Activated CD4-positive, alpha-beta T cell treated with anti-CD3 and anti-CD28 coated beads for 36 hours (primary cell): ENCODE measurements around the gene RNF19B. TPM values are rescaled to one million over a fixed set of nuclear protein-coding genes. Genes with fewer than 3 reads are reported as not detected.
"Not testable (repeated sequence)": the region's sequence is repeated elsewhere in the genome, so short reads cannot be mapped to it uniquely, and the experiment has no call there.

ENCODE experiments used
- ATAC-seq: fragments of 200-7000 bp; cut with Tn5 transposase; one replicate; pipeline ENCODE4 v1.10.0; 2021; ENCODE audit warnings: mild to moderate bottlenecking, moderate library complexity
- CTCF ChIA-PET: fragments of 350-600 bp; sonication (Branson Sonifier 250); formaldehyde crosslinking; loops from one replicate; lab custom pipeline; 2021; ENCODE audit warnings: antibody characterized with exemption; lab: Charles Lee
- POLR2A ChIA-PET: fragments of 350-600 bp; sonication (Branson Sonifier 250); formaldehyde crosslinking; loops from one replicate; lab custom pipeline; 2021; ENCODE audit warnings: antibody characterized with exemption, inconsistent platforms; lab: Charles Lee
- DNase-seq: peaks from one replicate; pipeline ENCODE4 v3.0.0-alpha.2; 2020
- H3K27ac Mint-ChIP-seq: one replicate; pipeline ENCODE4 v1.8.0; 2021; ENCODE audit warnings: mixed read lengths
- H3K27me3 Mint-ChIP-seq: one replicate; pipeline ENCODE4 v1.8.0; 2021; ENCODE audit warnings: mixed read lengths
- H3K36me3 Mint-ChIP-seq: one replicate; pipeline ENCODE4 v1.8.0; 2021; ENCODE audit warnings: low read depth, mixed read lengths
- H3K4me1 Mint-ChIP-seq: one replicate; pipeline ENCODE4 v1.8.0; 2021; ENCODE audit warnings: mixed read lengths
- H3K4me3 Mint-ChIP-seq: one replicate; pipeline ENCODE4 v1.8.0; 2021; ENCODE audit warnings: mild to moderate bottlenecking, moderate library complexity, mixed read lengths
- H3K9me3 Mint-ChIP-seq: one replicate; pipeline ENCODE4 v1.8.0; 2021; ENCODE audit warnings: low read depth, mixed read lengths
- intact Hi-C, 2 experiments: fragments of 100-400 bp; cut with DNase I in 1 of 2; cut with micrococcal nuclease in 1 of 2; formaldehyde crosslinking; loops; one replicate each; pipeline versions ENCODE4 v1.14.2 to v1.15.1; 2022 to 2024; cut with DNase I, micrococcal nuclease
- total RNA-seq, 2 experiments: library from RNA; stranded (reverse); gene quantifications; one replicate each; pipeline ENCODE4 v1.2.3, GENCODE V29; 2021

Gene RNF19B
- total RNA-seq, 2 experiments from 2014 or later: 22.5 to 23.9 TPM

GRCh38 chr1:32919811-32920733 is 44.5 kb downstream of the RNF19B start:
- CTCF ChIA-PET: interaction anchor here (0.6 to 2.2 kb wide), 7 partner anchors 8 to 1997 kb away, joined by 3 to 10 read pairs (median 3); no protein-coding TSS in a partner anchor
- H3K4me1 Mint-ChIP-seq: peaks cover 13% of the 10 kb centered on the region
- no peaks in the 10 kb centered on the region for H3K9me3 Mint-ChIP-seq
- DNase-seq (no peak), ATAC-seq (peak; percentile 36)
- intact Hi-C loops: no loop called here
- peaks cover 40% of the 10 kb centered on the region for H3K27me3 Mint-ChIP-seq
- no peaks in the 10 kb centered on the region for H3K36me3 Mint-ChIP-seq
- no peak overlapping the region for H3K4me3 Mint-ChIP-seq
- H3K27ac Mint-ChIP-seq: peak overlapping the region; percentile 20
- POLR2A ChIA-PET: interaction anchor here (1.3 kb wide), 1 partner anchor 110 kb away, joined by 4 read pairs; no protein-coding TSS in a partner anchor

GRCh38 chr1:32918179-32918578 is 46.4 kb downstream of the RNF19B start:
- no peak overlapping the region for H3K4me3 Mint-ChIP-seq
- H3K4me1 Mint-ChIP-seq: peaks cover 7% of the 10 kb centered on the region
- CTCF ChIA-PET: interaction anchor here (0.9 to 1.6 kb wide), 2 partner anchors 10 to 14 kb away, joined by 3 to 4 read pairs; no protein-coding TSS in a partner anchor

GRCh38 chr1:32917521-32917920 is 47.1 kb downstream of the RNF19B start:
- POLR2A ChIA-PET: interaction anchor here (0.6 kb wide), 1 partner anchor 38 kb away, joined by 7 read pairs; no protein-coding TSS in a partner anchor
- Mint-ChIP-seq H3K36me3 (no peaks in the 10 kb centered on the region), H3K4me3 (no peak overlapping the region), H3K4me1 (peaks cover 7% of the 10 kb centered on the region), H3K27me3 (peaks cover 20% of the 10 kb centered on the region), H3K9me3 (no peaks in the 10 kb centered on the region), H3K27ac (no peak overlapping the region)
- CTCF ChIA-PET: interaction anchor here (0.6 to 0.9 kb wide), 2 partner anchors 15 to 400 kb away, joined by 3 read pairs; no protein-coding TSS in a partner anchor
- no peak for ATAC-seq
- DNase-seq: no peak
- intact Hi-C loops: no loop called here

More at GRCh38 chr1:32918179-32918578, 46.4 kb downstream of the RNF19B start:
- H3K27me3 Mint-ChIP-seq: peaks cover 27% of the 10 kb centered on the region
- POLR2A ChIA-PET: interaction anchor here (0.7 kb wide), 1 partner anchor 36 kb away, joined by 6 read pairs; no protein-coding TSS in a partner anchor
- DNase-seq (no peak), ATAC-seq (no peak)
- no peaks in the 10 kb centered on the region for H3K36me3 Mint-ChIP-seq
- intact Hi-C loops: no loop called here
- H3K9me3 Mint-ChIP-seq: no peaks in the 10 kb centered on the region
- H3K27ac Mint-ChIP-seq: no peak overlapping the region

GRCh38 chr1:32915766-32916706 is 48.6 kb downstream of the RNF19B start:
- ATAC-seq: no peak
- ChIA-PET POLR2A (no interaction called here), CTCF (interaction anchor here (0.6 kb wide), 1 partner anchor 28 kb away, joined by 3 read pairs; no protein-coding TSS in a partner anchor)
- no peaks in the 10 kb centered on the region for H3K9me3 Mint-ChIP-seq
- intact Hi-C loops: no loop called here
- peaks cover 7% of the 10 kb centered on the region for H3K4me1 Mint-ChIP-seq
- no peak overlapping the region for H3K4me3 Mint-ChIP-seq
- no peak for DNase-seq
- H3K36me3 Mint-ChIP-seq: no peaks in the 10 kb centered on the region
- no peak overlapping the region for H3K27ac Mint-ChIP-seq
- peaks cover 13% of the 10 kb centered on the region for H3K27me3 Mint-ChIP-seq

- Mint-ChIP-seq H3K27ac (no peak overlapping the region), H3K36me3 (no peaks in the 10 kb centered on the region), H3K4me3 (no peak overlapping the region), H3K27me3 (peaks cover 6% of the 10 kb centered on the region), H3K4me1 (no peaks in the 10 kb centered on the region), H3K9me3 (no peaks in the 10 kb centered on the region)
- ATAC-seq (no peak), DNase-seq (no peak)
- ChIA-PET POLR2A (no interaction called here), CTCF (interaction anchor here (0.7 kb wide), 1 partner anchor 33 kb away, joined by 3 read pairs; no protein-coding TSS in a partner anchor)
- intact Hi-C loops: no loop called here
Measured at GRCh38 chr1:32910319-32910718, 54.3 kb downstream of the RNF19B start.

GRCh38 chr1:32907435-32907834 is 57.2 kb downstream of the RNF19B start:
- no peak overlapping the region for H3K4me3 Mint-ChIP-seq
- no peaks in the 10 kb centered on the region for H3K9me3 Mint-ChIP-seq
- ChIA-PET CTCF (interaction anchor here (1.1 to 1.2 kb wide), 2 partner anchors 18 to 57 kb away, joined by 3 read pairs; no protein-coding TSS in a partner anchor), POLR2A (no interaction called here)
- no peaks in the 10 kb centered on the region for H3K36me3 Mint-ChIP-seq
- DNase-seq: no peak
- peaks cover 11% of the 10 kb centered on the region for H3K27me3 Mint-ChIP-seq
- no peak overlapping the region for H3K27ac Mint-ChIP-seq
- ATAC-seq: no peak
- intact Hi-C loops: no loop called here
- no peaks in the 10 kb centered on the region for H3K4me1 Mint-ChIP-seq

GRCh38 chr1:32906654-32907053 is 58.0 kb downstream of the RNF19B start:
- no peak for ATAC-seq
- POLR2A ChIA-PET: no interaction called here
- no peak for DNase-seq
- Mint-ChIP-seq H3K36me3 (no peaks in the 10 kb centered on the region), H3K27me3 (peaks cover 17% of the 10 kb centered on the region), H3K4me1 (peaks cover 3% of the 10 kb centered on the region), H3K27ac (no peak overlapping the region), H3K9me3 (no peaks in the 10 kb centered on the region), H3K4me3 (no peak overlapping the region)
- CTCF ChIA-PET: interaction anchor here (0.5 to 1.0 kb wide), 2 partner anchors 30 to 303 kb away, joined by 3 to 5 read pairs; no protein-coding TSS in a partner anchor
- intact Hi-C loops: no loop called here

GRCh38 chr1:32905588-32905987 is 59.0 kb downstream of the RNF19B start:
- CTCF ChIA-PET, H3K9me3 Mint-ChIP-seq, H3K4me3 Mint-ChIP-seq, DNase-seq, intact Hi-C loops, H3K27ac Mint-ChIP-seq, H3K4me1 Mint-ChIP-seq, H3K36me3 Mint-ChIP-seq, ATAC-seq: not testable (repeated sequence)
- POLR2A ChIA-PET: interaction anchor here (0.7 kb wide), 1 partner anchor 26 kb away, joined by 6 read pairs; no protein-coding TSS in a partner anchor
- peaks cover 22% of the 10 kb centered on the region for H3K27me3 Mint-ChIP-seq

GRCh38 chr1:32904797-32905196 is 59.8 kb downstream of the RNF19B start:
- CTCF ChIA-PET: interaction anchor here (0.7 to 1.3 kb wide), 8 partner anchors 9 to 217 kb away, joined by 3 to 4 read pairs (median 3); no protein-coding TSS in a partner anchor
- H3K9me3 Mint-ChIP-seq: no peaks in the 10 kb centered on the region
- POLR2A ChIA-PET: no interaction called here
- intact Hi-C loops: no loop called here
- ATAC-seq (no peak), DNase-seq (no peak)
- H3K4me3 Mint-ChIP-seq: no peak overlapping the region
- H3K36me3 Mint-ChIP-seq: no peaks in the 10 kb centered on the region
- no peak overlapping the region for H3K27ac Mint-ChIP-seq
- peaks cover 27% of the 10 kb centered on the region for H3K27me3 Mint-ChIP-seq
- peaks cover 6% of the 10 kb centered on the region for H3K4me1 Mint-ChIP-seq

- no peak overlapping the region for H3K27ac Mint-ChIP-seq
- H3K9me3 Mint-ChIP-seq: no peaks in the 10 kb centered on the region
- H3K27me3 Mint-ChIP-seq: peaks cover 30% of the 10 kb centered on the region
- H3K4me3 Mint-ChIP-seq: no peak overlapping the region
- ChIA-PET CTCF (interaction anchor here (0.5 to 1.3 kb wide), 9 partner anchors 9 to 384 kb away, joined by 3 to 4 read pairs (median 3); no protein-coding TSS in a partner anchor), POLR2A (no interaction called here)
- DNase-seq (no peak), ATAC-seq (no peak)
- intact Hi-C loops: no loop called here
- H3K4me1 Mint-ChIP-seq: peaks cover 6% of the 10 kb centered on the region
- no peaks in the 10 kb centered on the region for H3K36me3 Mint-ChIP-seq
Measured at GRCh38 chr1:32903991-32904785, 60.4 kb downstream of the RNF19B start.
